ENCODE data around the gene MRPL52. TPM values are rescaled to one million over a fixed set of nuclear protein-coding genes. Genes with fewer than 3 reads are reported as not detected.

The MRPL52 gene
- total RNA-seq, 1 donor, result 82.5 TPM

- TF ChIP-seq CTCF (IDR thresholded peaks at IDR 0.05; ENCODE audit: insufficient read depth, low read depth, low read length), result no peak
- H3K4me3 ChIP-seq (ENCODE audit: low read depth, low read length), result no peak overlapping the region
- DNase-seq (ENCODE audit: low read depth), result no peak
Observed at GRCh38 chr14:22861651-22862050, 32.0 kb downstream of the MRPL52 start.

- DNase-seq (ENCODE audit: low read depth), result no peak
- no peak for TF ChIP-seq CTCF (IDR thresholded peaks at IDR 0.05; ENCODE audit: insufficient read depth, low read depth, low read length)
- H3K4me3 ChIP-seq (ENCODE audit: low read depth, low read length), result no peak overlapping the region
Observed at GRCh38 chr14:22864979-22865378, 35.3 kb downstream of the MRPL52 start.

- peak; percentile 34 for DNase-seq (ENCODE audit: low read depth)
- peak; percentile 18 for TF ChIP-seq CTCF (IDR thresholded peaks at IDR 0.05; ENCODE audit: insufficient read depth, low read depth, low read length)
- no peak overlapping the region for H3K4me3 ChIP-seq (ENCODE audit: low read depth, low read length)
Observed at GRCh38 chr14:22865424-22866405, 36.0 kb downstream of the MRPL52 start.

- no peak overlapping the region for H3K4me3 ChIP-seq (ENCODE audit: low read depth, low read length)
- no peak for TF ChIP-seq CTCF (IDR thresholded peaks at IDR 0.05; ENCODE audit: insufficient read depth, low read depth, low read length)
- DNase-seq (ENCODE audit: low read depth), result no peak
Observed at GRCh38 chr14:22866874-22867273, 37.2 kb downstream of the MRPL52 start.

GRCh38 chr14:22870811-22871223 lies 41.1 kb downstream of the MRPL52 start:
- TF ChIP-seq CTCF (IDR thresholded peaks at IDR 0.05; ENCODE audit: insufficient read depth, low read depth, low read length), result no peak
- H3K4me3 ChIP-seq (ENCODE audit: low read depth, low read length), result peak overlapping the region; percentile 91
- DNase-seq (ENCODE audit: low read depth), result no peak

GRCh38 chr14:22871224-22872032 lies 41.7 kb downstream of the MRPL52 start, which contains the start of gene LRP10:
Gene LRP10 (plus strand): TSS chr14:22871740. CDS start chr14:22872304, 564 bp downstream.
- no peak for TF ChIP-seq CTCF (IDR thresholded peaks at IDR 0.05; ENCODE audit: insufficient read depth, low read depth, low read length)
- peak; percentile 90 for DNase-seq (ENCODE audit: low read depth)
- peak within 1 kb of the TSS; percentile 91 for H3K4me3 ChIP-seq (ENCODE audit: low read depth, low read length)
